ENCODE measurements around the gene DYNLT1. TPM values are rescaled to one million over a fixed set of nuclear protein-coding genes. Genes with fewer than 3 reads are reported as not detected.

The DYNLT1 gene
- total RNA-seq, 6 experiments from 2014 or later: 163 to 185 (median 170) TPM

DNA sequence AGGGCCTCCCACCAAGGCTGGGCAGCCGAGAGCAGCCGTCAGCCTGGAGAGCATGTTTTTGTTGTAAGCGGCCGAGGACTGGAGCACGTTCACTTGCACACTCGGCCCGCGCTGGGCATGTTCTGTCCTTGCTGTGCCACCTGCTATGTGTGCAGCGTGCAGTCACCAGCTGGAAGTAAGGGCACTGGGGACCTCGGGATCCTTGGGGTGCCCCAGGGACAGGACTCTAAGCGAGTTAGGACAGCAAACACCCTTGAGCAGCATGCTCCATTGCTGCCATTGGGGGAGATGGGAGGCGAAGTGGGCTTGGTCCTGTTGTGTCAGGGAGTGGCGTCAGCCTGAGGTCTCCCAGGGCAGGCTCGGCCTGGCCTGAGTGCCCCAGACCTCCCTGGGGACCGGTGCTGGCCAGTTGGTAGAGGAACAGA, 18.6 kb downstream of the DYNLT1 start:
- no peak overlapping the region for H3K27ac Mint-ChIP-seq
- peaks cover 16% of the 10 kb centered on the region for H3K4me1 Mint-ChIP-seq (ENCODE audit: low read depth)
- H3K36me3 Mint-ChIP-seq (ENCODE audit: low read depth): peaks cover 27% of the 10 kb centered on the region; the same call in 1 of the 2 replicates
- no peak overlapping the region for H3K4me3 Mint-ChIP-seq
- TF ChIP-seq, protein P1, sequence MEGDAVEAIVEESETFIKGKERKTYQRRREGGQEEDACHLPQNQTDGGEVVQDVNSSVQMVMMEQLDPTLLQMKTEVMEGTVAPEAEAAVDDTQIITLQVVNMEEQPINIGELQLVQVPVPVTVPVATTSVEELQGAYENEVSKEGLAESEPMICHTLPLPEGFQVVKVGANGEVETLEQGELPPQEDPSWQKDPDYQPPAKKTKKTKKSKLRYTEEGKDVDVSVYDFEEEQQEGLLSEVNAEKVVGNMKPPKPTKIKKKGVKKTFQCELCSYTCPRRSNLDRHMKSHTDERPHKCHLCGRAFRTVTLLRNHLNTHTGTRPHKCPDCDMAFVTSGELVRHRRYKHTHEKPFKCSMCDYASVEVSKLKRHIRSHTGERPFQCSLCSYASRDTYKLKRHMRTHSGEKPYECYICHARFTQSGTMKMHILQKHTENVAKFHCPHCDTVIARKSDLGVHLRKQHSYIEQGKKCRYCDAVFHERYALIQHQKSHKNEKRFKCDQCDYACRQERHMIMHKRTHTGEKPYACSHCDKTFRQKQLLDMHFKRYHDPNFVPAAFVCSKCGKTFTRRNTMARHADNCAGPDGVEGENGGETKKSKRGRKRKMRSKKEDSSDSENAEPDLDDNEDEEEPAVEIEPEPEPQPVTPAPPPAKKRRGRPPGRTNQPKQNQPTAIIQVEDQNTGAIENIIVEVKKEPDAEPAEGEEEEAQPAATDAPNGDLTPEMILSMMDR (IDR thresholded peaks at IDR 0.05): no peak
- H3K9me3 Mint-ChIP-seq: no peaks in the 10 kb centered on the region
- DNase-seq: no peak
- no peaks in the 10 kb centered on the region for H3K27me3 Mint-ChIP-seq (ENCODE audit: insufficient read depth)

DNA sequence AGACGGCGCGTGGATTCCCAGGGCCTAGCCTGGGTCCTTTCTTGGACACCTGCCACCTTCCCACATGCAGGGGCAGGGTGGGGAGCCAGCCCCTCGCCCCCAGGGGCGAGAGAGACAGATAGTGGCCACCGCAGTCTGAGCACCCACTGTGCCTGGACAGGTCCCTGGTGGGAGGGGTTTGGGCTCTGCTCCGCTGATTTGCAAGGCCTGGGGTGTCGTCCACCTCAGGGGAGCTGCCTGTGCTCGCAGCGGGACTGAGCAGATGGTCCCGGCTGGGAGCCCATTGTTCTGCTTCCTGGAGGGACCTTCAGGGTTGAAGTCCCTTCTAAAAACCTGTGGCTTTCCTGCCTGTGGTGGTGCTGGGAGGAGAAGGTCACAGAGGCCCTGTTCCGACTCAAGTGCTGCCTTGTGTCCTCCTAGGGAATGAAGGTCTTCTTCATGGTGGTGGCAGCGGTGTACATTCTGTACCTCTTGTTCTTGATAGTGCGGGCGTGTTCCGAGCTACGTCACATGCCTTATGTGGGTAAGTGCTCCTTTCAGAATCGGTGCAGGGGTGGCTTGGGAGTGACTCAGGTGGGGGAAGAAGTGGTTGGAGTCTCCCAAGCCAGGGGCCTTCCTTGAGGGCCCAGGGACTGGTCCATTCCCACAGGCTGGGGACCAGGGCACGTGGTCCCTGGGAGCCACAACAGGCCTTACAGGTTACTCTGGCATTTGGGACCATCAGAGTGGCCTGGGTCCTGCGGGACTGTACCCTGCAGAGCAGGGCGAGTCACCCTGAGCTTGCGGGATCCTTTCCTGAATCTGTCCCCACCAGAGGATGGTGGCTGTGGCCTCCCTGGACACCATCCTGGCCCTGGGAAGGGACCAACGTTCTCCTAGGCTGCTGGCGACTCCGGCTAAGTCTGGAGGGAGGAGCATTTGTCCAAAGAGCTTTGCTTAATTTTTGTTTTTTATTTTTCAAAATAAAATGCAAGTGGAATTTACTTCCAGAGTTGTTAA, 19.6 kb downstream of the DYNLT1 start:
- TF ChIP-seq, protein P1 (IDR thresholded peaks at IDR 0.05): no peak
- peaks cover 12% of the 10 kb centered on the region for H3K4me1 Mint-ChIP-seq (ENCODE audit: low read depth)
- H3K9me3 Mint-ChIP-seq: no peaks in the 10 kb centered on the region
- no peak for DNase-seq
- no peak overlapping the region for H3K27ac Mint-ChIP-seq
- H3K4me3 Mint-ChIP-seq: no peak overlapping the region
- H3K27me3 Mint-ChIP-seq (ENCODE audit: insufficient read depth): no peaks in the 10 kb centered on the region
- peaks cover 26% of the 10 kb centered on the region; the same call in 1 of the 2 replicates for H3K36me3 Mint-ChIP-seq (ENCODE audit: low read depth)

DNA sequence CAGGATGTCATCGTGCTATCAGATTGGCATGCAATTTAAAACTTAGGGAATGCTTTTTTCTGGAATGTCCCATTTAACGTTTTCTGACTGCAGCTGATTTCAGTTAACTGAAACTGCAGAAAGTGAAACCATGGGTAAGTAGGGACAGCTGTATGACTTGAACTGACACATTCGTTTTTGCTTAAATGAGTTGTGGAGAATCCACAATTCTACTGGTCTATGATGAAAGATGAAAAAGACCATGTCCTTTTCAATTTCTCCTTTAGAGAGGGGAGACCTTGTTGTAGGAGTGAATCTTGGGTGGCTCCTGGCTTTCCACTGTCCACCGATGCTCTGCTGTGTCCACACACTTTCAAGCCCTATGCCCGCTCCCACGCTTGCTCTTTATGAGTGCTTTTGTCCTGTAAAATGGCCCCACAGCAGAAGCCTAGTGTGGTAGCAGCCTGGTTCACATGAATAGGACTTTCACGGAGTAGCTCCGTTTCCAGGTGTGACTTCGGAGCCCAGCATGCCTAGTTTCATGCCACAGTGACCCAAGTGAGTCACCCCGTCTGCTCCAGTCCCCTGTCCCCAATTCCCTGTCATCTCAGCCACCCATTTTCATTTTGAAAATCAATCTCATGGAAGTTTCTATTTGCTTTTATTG, 21.9 kb downstream of the DYNLT1 start:
- DNase-seq: no peak
- H3K9me3 Mint-ChIP-seq: no peaks in the 10 kb centered on the region
- no peak overlapping the region for H3K4me3 Mint-ChIP-seq
- H3K36me3 Mint-ChIP-seq (ENCODE audit: low read depth): peaks cover 27% of the 10 kb centered on the region; the same call in 1 of the 2 replicates
- H3K27me3 Mint-ChIP-seq (ENCODE audit: insufficient read depth): no peaks in the 10 kb centered on the region
- TF ChIP-seq, protein P1 (IDR thresholded peaks at IDR 0.05): no peak
- peaks cover 5% of the 10 kb centered on the region; the same call in 1 of the 2 replicates for H3K4me1 Mint-ChIP-seq (ENCODE audit: low read depth)
- no peak overlapping the region for H3K27ac Mint-ChIP-seq

DNA sequence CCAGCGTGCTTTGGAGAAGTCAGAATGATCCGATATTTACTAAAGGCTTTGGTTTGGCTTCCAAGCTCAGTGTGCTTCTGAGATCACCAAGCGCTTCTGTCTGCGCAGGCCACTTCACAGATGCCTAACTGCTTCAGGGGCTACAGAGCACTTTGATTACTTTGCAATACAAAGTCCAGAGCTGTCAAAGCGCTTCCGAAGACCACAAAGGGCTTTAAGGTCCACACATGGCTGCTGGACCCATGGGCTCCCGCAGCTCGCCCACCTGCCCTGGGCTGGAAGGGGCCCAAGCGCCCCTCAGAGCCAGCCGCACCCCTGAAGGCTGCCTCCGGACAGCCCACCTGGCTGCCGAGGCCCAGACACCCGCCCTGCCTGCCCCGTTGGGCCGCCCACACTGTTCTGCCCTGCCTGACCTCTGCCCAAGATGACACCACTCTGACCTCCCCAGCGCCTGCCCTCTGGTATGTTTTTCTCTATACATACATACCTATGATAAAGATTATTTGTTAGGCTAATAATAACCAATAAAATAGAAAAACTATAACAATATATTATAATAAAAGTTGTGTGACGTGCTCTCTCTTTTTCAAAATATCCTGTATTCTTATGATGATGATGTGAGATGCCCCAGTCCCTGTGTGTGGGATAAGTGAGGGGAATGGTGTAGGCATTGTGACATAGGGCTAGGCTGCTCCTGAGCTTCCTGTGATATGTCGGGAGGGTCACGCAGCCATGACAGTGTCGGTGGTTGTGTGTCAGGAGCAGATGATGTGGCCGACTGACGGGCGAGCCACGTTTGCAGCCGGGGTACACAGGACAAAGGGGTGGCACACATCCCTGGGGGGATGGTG, 22.6 kb downstream of the DYNLT1 start:
- Mint-ChIP-seq H3K36me3 (ENCODE audit: low read depth) (peaks cover 24% of the 10 kb centered on the region; the same call in 1 of the 2 replicates), H3K27ac (no peak overlapping the region), H3K27me3 (ENCODE audit: insufficient read depth) (no peaks in the 10 kb centered on the region)

More for the DNA sequence above, 22.6 kb downstream of the DYNLT1 start:
- no peak for DNase-seq
- Mint-ChIP-seq H3K9me3 (no peaks in the 10 kb centered on the region), H3K4me1 (ENCODE audit: low read depth) (peaks cover 5% of the 10 kb centered on the region; the same call in 1 of the 2 replicates), H3K4me3 (no peak overlapping the region)
- TF ChIP-seq, protein P1 (IDR thresholded peaks at IDR 0.05): no peak
